PC-9 (cell line): ENCODE data around the gene SPP1.

Experiments used
- EZH2 ChIP-seq: fragments of 200-600 bp; sonication (generic); IDR thresholded peaks from 2 replicates; pipeline ENCODE4 v1.8.0; 2017; ENCODE audit warnings: antibody characterized with exemption, low read depth
- TF ChIP-seq, protein P1 (sequence below): fragments of 200-600 bp; sonication (generic); conservative IDR thresholded peaks from 2 replicates; pipeline ENCODE4 v1.6.1; 2017; ENCODE audit warnings: mixed run types, antibody characterized with exemption, mild to moderate bottlenecking, moderate library complexity

GRCh38 chr4:87934973-87935372 is 40.5 kb upstream of the SPP1 start:
- TF ChIP-seq, protein P1, sequence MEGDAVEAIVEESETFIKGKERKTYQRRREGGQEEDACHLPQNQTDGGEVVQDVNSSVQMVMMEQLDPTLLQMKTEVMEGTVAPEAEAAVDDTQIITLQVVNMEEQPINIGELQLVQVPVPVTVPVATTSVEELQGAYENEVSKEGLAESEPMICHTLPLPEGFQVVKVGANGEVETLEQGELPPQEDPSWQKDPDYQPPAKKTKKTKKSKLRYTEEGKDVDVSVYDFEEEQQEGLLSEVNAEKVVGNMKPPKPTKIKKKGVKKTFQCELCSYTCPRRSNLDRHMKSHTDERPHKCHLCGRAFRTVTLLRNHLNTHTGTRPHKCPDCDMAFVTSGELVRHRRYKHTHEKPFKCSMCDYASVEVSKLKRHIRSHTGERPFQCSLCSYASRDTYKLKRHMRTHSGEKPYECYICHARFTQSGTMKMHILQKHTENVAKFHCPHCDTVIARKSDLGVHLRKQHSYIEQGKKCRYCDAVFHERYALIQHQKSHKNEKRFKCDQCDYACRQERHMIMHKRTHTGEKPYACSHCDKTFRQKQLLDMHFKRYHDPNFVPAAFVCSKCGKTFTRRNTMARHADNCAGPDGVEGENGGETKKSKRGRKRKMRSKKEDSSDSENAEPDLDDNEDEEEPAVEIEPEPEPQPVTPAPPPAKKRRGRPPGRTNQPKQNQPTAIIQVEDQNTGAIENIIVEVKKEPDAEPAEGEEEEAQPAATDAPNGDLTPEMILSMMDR, result no peak
- TF ChIP-seq EZH2, result no peak
